ENCODE results near the gene SCNN1A. TPM values are rescaled to one million over a fixed set of nuclear protein-coding genes. Genes with fewer than 3 reads are reported as not detected.
A peak's percentile ranks its signal among the peaks of the same experiment; 100 is the strongest.

SCNN1A gene
- total and polyA plus RNA-seq, 8 donors: 2.3 to 212 (median 3.5) TPM

DNA sequence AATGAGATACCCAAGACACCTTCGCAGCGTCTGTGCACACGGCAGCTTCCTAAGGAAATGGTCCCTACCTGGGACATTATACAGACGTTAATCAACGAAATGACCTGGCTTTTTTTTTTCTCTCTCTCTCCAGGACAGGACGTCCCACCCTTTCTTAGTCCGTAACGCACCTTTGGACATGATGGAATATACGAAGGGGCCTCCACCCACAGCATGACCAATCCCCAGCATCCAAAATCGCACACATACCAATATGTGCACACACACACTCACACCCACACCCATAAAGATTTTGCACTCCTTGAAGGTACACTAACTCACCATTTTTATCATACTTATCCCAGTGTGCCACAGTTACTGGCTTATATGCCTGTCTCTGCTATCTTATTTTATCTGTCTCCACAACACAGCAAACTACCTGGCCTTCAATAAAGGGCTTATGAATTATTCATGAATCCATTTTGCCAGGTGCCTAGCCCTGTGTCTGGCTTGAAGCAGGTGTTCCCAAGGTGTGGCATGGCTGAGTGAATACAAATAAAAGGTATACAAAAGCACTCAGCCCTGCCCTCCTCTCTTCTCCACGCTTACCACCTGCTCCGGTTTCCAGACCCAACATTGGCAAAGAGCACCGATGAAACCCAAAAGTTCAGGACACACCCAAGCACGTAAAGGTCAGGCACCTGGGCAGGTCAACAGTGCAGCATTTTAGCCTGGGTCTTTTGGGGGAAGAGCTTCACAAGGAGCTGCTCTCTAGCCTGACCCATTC is 2.2 kb downstream of the SCNN1A start:
- DNase-seq: peak in 1 of 4 donors; percentile 37
- no peaks in the 10 kb centered on the region for H3K9me3 ChIP-seq
- peak; percentile 3 for ATAC-seq
- intact Hi-C loops (cut with DNase I): no loop called here
- H3K27ac ChIP-seq: peak overlapping the region; percentile 81 to 87
- TF ChIP-seq, protein P1, sequence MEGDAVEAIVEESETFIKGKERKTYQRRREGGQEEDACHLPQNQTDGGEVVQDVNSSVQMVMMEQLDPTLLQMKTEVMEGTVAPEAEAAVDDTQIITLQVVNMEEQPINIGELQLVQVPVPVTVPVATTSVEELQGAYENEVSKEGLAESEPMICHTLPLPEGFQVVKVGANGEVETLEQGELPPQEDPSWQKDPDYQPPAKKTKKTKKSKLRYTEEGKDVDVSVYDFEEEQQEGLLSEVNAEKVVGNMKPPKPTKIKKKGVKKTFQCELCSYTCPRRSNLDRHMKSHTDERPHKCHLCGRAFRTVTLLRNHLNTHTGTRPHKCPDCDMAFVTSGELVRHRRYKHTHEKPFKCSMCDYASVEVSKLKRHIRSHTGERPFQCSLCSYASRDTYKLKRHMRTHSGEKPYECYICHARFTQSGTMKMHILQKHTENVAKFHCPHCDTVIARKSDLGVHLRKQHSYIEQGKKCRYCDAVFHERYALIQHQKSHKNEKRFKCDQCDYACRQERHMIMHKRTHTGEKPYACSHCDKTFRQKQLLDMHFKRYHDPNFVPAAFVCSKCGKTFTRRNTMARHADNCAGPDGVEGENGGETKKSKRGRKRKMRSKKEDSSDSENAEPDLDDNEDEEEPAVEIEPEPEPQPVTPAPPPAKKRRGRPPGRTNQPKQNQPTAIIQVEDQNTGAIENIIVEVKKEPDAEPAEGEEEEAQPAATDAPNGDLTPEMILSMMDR (IDR thresholded peaks at IDR 0.05): no peak
- no peaks in the 10 kb centered on the region for H3K36me3 ChIP-seq
- peak overlapping the region; percentile 28 to 48 for H3K4me3 ChIP-seq
- no peaks in the 10 kb centered on the region for H3K27me3 ChIP-seq
- H3K4me1 ChIP-seq: peaks cover 38 to 72% of the 10 kb centered on the region in 2 donors

DNA sequence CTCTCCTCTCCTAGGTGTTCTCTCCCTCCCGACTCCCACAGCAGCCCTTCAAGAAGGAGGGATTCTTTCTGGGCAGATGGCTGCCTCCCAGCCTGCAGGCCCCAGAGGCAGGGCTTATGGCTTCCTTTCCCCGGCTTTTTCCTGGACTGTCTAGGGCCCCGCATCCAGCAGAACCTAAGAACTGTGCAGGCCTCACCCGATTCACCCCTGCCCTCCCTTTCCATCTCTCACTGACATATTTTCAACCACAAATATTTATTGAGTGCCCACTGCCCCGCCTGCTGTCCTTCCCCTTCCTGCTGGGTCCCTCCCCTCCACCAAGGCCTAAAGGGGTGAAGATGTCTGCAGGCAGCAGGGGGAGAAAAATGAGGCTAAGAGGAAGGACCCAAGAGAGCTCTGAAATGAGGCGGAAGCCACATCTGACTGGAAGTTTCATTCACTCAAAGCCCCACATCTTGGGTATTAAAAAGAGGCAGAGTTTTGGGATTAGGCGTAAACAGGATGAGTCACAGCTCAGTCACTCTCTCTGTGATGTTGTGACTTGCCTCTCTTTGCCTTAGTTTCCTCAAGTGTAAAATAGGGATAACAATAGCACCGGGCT is 2.9 kb downstream of the SCNN1A start:
- no peaks in the 10 kb centered on the region for H3K36me3 ChIP-seq
- intact Hi-C loops (cut with DNase I): no loop called here
- peak overlapping the region; percentile 1 to 48 for H3K4me3 ChIP-seq
- no peaks in the 10 kb centered on the region for H3K27me3 ChIP-seq
- TF ChIP-seq, protein P1 (IDR thresholded peaks at IDR 0.05): no peak
- H3K27ac ChIP-seq: peak overlapping the region; percentile 81 to 87
- ATAC-seq: peak; percentile 41
- peak in 1 of 4 donors; percentile 69 for DNase-seq
- peaks cover 32 to 72% of the 10 kb centered on the region in 2 donors for H3K4me1 ChIP-seq
- H3K9me3 ChIP-seq: no peaks in the 10 kb centered on the region

DNA sequence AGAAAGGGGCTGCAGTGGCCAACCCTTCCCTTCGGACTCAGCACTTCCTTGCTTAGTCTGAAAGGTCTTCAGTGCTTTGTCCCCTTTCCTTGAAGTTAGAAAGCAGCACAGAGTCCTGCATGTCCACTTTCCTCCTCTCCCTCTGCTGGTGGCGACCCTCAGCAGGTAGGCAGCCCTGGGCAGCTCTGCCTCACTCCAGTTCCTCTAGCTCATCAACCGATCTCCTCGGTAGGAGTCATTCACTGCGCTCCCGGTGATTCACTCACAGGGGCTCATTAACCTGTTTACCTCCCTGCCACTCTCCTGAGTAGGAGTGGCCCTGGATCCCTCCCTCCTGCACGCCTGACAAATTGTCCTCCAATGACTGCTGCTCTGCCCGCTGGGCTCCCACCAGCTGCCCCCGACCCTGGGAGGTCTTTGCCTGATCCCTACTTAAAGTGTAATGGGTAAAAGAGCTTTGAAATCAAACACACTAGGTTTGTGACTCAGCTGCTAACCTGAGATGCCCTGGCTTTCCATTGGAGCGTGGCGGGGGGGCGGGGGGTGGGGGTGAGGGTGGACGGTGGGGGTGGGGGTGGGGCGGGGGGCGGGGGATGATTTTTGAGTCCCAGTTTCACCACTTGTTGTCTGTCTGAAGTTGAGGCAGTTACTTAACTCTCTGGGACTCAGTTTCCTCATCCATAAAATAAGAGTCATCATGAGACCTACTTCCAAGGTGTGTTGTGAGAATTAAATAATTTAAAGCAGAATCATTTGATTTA is 4.2 kb downstream of the SCNN1A start:
- H3K4me1 ChIP-seq: peaks cover 22 to 67% of the 10 kb centered on the region in 2 donors
- DNase-seq (peak in 1 of 4 donors; percentile 72), ATAC-seq (peak; percentile 39)
- no peaks in the 10 kb centered on the region for H3K27me3 ChIP-seq
- no peaks in the 10 kb centered on the region for H3K9me3 ChIP-seq
- intact Hi-C loops (cut with DNase I): no loop called here
- peak overlapping the region in 1 of 2 donors; percentile 48 for H3K4me3 ChIP-seq
- no peaks in the 10 kb centered on the region for H3K36me3 ChIP-seq
- H3K27ac ChIP-seq: peak overlapping the region; percentile 81 to 87
- TF ChIP-seq, protein P1 (IDR thresholded peaks at IDR 0.05): no peak

DNA sequence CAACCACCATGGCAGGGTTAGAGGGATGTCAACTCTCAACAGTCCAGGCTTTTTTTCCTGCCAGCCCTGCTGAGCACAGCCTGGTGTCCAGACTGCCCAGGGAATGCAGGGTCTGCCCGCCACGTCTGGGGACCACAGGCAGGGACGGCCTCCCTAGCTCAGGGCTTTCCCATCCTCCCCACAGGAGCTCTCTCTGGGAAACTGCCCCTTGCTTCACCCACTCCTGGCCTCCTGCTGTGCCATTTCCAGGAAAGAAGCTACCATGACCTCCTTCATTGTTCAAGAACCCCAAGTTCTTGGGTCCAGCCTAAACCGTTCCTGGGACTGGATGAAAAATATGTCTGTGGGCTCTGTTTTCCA is 4.8 kb downstream of the SCNN1A start:
- TF ChIP-seq, protein P1 (IDR thresholded peaks at IDR 0.05): no peak
- ATAC-seq: no peak
- no peaks in the 10 kb centered on the region for H3K36me3 ChIP-seq
- peak overlapping the region; percentile 7 to 48 for H3K27ac ChIP-seq
- no peaks in the 10 kb centered on the region for H3K9me3 ChIP-seq
- intact Hi-C loops (cut with DNase I): no loop called here
- no peak for DNase-seq
- H3K27me3 ChIP-seq: no peaks in the 10 kb centered on the region
- peak overlapping the region in 1 of 2 donors; percentile 22 for H3K4me3 ChIP-seq
- peaks cover 19 to 61% of the 10 kb centered on the region in 2 donors for H3K4me1 ChIP-seq
